ENCODE results near the gene KLRK1.

- TF ChIP-seq POLR2A (IDR thresholded peaks at IDR 0.05; ENCODE audit: low read depth, low read length), result no peak
- no peak for TF ChIP-seq POLR2AphosphoS5 (IDR thresholded peaks at IDR 0.05; ENCODE audit: low read depth, low read length)
Observed at GRCh38 chr12:10361622-10362021, 28.2 kb downstream of the KLRK1 start.

Data from GM12891 (cell line).